ENCODE data around the gene EFEMP2.

Gene EFEMP2

DNA sequence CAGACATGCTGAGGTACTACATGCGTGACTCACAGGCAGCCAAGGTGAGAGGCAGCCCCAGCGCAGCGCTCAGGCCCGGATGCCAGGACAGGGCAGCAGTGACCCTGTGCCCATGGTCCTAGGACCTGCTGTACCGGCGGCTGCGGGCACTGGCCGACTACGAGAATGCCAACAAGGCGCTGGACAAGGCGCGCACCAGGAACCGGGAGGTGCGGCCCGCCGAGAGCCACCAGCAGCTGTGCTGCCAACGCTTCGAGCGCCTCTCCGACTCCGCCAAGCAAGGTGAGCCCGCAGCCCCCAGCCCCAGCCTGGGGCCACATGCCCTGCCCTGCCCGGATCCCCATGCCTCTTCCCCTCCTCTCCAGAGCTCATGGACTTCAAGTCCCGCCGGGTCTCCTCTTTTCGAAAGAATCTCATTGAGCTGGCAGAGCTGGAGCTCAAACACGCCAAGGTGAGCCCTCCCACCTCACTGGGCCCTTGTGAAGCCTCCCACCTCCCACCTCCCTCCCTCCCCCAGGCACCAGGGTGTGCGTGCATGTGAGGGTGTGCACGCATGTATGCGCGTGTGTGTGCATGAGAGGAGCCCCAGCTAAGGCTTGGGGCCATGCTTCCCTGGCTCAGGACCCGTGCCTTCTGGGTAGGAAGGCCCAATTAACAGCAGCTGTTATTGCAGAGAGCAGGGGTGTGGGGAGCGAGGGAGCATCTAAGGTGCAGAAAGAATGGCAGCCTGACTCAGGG is 19.9 kb downstream of the EFEMP2 start:
- Histone ChIP-seq H3K4me1 (no peaks in the 10 kb centered on the region), H3K4me3 (ENCODE audit: low read depth, low read length) (no peak overlapping the region), H3K9me3 (no peaks in the 10 kb centered on the region), H3K36me3 (peaks cover 55% of the 10 kb centered on the region), H3K27me3 (no peaks in the 10 kb centered on the region)
- no peak for DNase-seq
- TF ChIP-seq, protein P1, sequence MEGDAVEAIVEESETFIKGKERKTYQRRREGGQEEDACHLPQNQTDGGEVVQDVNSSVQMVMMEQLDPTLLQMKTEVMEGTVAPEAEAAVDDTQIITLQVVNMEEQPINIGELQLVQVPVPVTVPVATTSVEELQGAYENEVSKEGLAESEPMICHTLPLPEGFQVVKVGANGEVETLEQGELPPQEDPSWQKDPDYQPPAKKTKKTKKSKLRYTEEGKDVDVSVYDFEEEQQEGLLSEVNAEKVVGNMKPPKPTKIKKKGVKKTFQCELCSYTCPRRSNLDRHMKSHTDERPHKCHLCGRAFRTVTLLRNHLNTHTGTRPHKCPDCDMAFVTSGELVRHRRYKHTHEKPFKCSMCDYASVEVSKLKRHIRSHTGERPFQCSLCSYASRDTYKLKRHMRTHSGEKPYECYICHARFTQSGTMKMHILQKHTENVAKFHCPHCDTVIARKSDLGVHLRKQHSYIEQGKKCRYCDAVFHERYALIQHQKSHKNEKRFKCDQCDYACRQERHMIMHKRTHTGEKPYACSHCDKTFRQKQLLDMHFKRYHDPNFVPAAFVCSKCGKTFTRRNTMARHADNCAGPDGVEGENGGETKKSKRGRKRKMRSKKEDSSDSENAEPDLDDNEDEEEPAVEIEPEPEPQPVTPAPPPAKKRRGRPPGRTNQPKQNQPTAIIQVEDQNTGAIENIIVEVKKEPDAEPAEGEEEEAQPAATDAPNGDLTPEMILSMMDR (IDR thresholded peaks at IDR 0.05; ENCODE audit: low read depth, low read length), result no peak

DNA sequence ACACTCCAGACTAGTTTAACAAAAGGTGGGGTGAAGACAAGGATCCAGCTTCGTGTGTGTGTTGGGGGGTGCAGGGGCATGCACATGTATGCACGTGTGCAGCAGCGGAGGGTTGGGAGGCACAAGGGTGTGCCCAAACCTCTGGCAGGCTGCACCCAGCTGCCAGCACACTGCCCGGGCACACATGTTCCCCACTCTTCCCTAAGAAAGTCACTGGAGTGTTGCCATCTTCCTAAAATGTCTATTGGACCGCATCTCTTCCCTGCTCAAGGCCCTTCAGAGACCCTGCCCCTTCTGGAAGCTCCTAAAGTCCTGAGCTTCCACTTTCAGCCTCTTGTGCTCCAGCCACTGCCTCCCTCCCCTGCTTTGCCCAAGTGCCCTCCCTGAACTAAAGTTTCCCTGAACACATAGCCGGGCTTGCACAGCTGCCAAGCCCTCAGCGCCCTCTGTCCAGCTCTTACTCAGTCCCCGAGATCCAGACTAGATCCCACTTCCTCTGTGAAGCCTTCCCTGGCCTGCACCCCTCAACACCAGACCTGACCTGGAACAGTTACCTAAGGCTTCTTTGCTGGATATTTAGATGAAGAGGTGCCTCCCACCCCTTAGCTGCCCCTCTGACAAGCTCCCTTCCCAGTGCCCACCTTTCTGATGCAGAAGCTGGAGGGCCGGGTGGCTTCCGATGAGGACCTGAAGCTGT is 20.6 kb downstream of the EFEMP2 start:
- H3K36me3 ChIP-seq, result peaks cover 50% of the 10 kb centered on the region
- TF ChIP-seq, protein P1 (IDR thresholded peaks at IDR 0.05; ENCODE audit: low read depth, low read length), result no peak

DNA sequence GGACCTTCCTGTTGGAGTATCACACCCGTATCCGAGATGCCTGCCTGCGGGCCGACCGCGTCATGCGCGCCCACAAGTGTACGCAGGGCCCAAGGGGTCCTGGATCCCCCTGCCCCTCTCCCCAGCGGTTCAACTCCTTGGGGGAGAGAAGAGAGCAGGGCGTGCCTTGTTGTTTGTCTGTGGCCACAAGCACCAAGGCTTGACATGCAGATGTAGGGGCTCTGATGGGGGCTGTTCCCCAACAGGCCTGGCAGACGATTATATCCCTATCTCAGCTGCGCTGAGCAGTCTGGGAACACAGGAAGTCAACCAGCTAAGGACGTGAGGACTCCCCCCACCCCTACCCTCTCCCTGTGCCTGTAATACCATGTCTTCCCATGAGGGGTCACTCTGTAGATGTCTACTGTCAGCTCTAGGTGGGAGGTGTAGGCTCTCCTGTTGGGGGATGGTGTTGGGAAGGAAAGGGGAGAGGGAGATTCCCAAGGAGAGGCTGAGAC is 21.5 kb downstream of the EFEMP2 start:
- DNase-seq, result no peak
- H3K4me1 ChIP-seq, result no peaks in the 10 kb centered on the region
- peaks cover 41% of the 10 kb centered on the region for H3K36me3 ChIP-seq
- H3K9me3 ChIP-seq, result no peaks in the 10 kb centered on the region
- H3K27me3 ChIP-seq, result no peaks in the 10 kb centered on the region
- TF ChIP-seq, protein P1 (IDR thresholded peaks at IDR 0.05; ENCODE audit: low read depth, low read length), result peak; percentile 74
- H3K4me3 ChIP-seq (ENCODE audit: low read depth, low read length), result no peak overlapping the region

More for the DNA sequence above, 20.6 kb downstream of the EFEMP2 start:
- no peak overlapping the region for H3K4me3 ChIP-seq (ENCODE audit: low read depth, low read length)
- no peak for DNase-seq
- no peaks in the 10 kb centered on the region for H3K4me1 ChIP-seq
- no peaks in the 10 kb centered on the region for H3K9me3 ChIP-seq
- no peaks in the 10 kb centered on the region for H3K27me3 ChIP-seq

DNA sequence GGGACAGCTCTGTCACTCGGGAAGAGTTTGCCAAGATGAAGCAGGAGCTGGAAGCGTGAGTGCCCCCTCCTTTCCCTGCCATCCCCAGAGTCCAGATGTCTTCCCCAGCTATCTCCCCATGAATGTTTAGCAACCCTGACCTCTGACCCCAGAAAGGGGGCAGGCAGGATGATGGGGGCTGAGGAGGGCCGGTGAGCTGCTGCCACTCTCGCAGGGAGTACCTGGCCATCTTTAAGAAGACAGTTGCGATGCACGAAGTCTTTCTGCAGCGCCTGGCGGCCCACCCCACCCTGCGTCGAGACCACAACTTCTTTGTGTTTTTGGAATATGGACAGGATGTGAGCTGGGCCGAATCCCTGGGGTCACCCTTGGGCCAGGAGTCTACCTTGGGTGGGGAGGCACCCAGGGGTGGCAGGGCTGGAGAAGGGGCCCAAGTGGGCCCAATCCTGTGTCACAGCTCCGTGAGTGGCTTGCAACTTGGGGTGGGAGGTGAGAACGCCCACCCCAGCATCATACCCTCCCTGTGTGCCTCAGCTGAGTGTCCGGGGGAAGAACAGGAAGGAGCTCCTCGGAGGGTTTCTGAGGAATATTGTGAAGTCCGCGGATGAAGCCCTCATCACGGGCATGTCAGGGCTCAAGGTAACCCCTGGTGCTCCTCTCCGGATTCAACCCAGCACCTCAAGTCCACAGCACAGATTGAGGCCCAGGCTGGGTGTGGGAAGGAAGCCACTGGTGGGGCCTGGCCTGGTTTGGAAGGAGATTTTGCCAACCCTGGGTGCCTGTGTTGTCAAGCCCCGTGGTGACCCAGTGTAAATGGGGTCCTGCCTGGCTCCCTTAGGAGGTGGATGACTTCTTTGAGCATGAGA is 22.1 kb downstream of the EFEMP2 start:
- Histone ChIP-seq H3K36me3 (peaks cover 34% of the 10 kb centered on the region), H3K4me1 (no peaks in the 10 kb centered on the region), H3K9me3 (no peaks in the 10 kb centered on the region), H3K27me3 (no peaks in the 10 kb centered on the region), H3K4me3 (ENCODE audit: low read depth, low read length) (no peak overlapping the region)
- TF ChIP-seq, protein P1 (IDR thresholded peaks at IDR 0.05; ENCODE audit: low read depth, low read length), result no peak
- DNase-seq, result no peak

DNA sequence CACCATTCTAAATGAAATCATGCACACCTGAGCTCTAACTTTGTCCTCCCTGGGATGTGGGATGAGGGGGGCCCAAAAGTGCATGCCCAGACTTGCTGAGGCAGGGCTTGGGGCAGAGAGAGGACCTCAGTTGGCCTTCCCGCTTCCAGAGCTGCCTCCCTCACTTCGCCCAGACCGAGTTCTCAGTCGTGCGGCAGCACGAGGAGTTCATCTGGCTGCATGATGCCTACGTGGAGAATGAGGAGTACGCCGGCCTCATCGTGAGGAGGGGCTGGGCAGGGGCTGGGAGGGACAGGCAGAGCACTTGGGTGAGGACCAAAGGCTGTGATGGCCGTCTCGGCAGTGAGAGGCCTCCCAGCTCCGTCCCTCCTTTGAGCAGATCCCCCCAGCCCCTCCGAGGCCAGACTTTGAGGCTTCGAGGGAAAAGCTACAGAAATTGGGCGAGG is 22.8 kb downstream of the EFEMP2 start:
- Histone ChIP-seq H3K4me1 (no peaks in the 10 kb centered on the region), H3K27me3 (no peaks in the 10 kb centered on the region), H3K9me3 (no peaks in the 10 kb centered on the region), H3K36me3 (peaks cover 30% of the 10 kb centered on the region), H3K4me3 (ENCODE audit: low read depth, low read length) (no peak overlapping the region)
- no peak for DNase-seq
- TF ChIP-seq, protein P1 (IDR thresholded peaks at IDR 0.05; ENCODE audit: low read depth, low read length), result no peak
